22Rv1 (cell line): ENCODE data around the gene JAKMIP1.

Experiments
- CTCF ChIP-seq: fragments of 450-650 bp; IDR thresholded peaks from 2 replicates; pipeline ENCODE4 v1.5.1; 2017; ENCODE audit warnings: mild to moderate bottlenecking
- ZFX ChIP-seq: fragments of 450-650 bp; IDR thresholded peaks from 2 replicates; pipeline ENCODE4 v1.6.1; 2017; ENCODE audit warnings: antibody characterized with exemption, borderline replicate concordance

GRCh38 chr4:6192245-6192644 is 8.1 kb downstream of the JAKMIP1 start:
- TF ChIP-seq CTCF (no peak), ZFX (no peak)
